ENCODE data around the gene SERINC1.
"Not testable (repeated sequence)": the region's sequence is repeated elsewhere in the genome, so short reads cannot be mapped to it uniquely, and the experiment has no call there.

Gene SERINC1

DNA sequence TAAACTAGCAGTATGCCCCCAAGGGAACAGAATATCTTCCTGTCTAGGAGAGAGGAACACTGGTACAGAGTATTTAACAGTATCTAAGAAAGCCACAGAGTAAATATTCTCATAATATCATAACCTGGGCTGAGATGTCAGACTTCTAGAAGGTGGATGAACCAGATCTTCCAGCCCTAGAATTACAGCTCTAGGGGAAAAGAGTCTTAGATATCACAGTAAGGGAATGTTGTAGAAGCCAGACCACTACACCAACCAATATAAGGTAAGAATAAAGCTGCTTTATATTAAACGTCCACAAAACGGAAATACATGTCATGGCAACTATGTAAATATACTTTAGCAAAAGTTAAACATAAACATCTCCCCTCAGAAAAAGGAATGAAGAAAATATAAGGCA, 12.4 kb downstream of the SERINC1 start:
- H3K4me3 ChIP-seq (replicated peaks in 1 of 2; ENCODE audit: low read depth in 2 of 2, low read length in 2 of 2) = no peak overlapping the region
- DNase-seq (ENCODE audit: low read depth in 2 of 2) = peak in 1 of 2 donors; percentile 12
- TF ChIP-seq CTCF (IDR thresholded peaks at IDR 0.05; ENCODE audit: low read depth, low read length) = no peak

GRCh38 chr6:122458087-122458486, 13.5 kb downstream of the SERINC1 start:
- no peak overlapping the region for H3K4me3 ChIP-seq (replicated peaks in 1 of 2; ENCODE audit: low read depth in 2 of 2, low read length in 2 of 2)
- no peak for TF ChIP-seq CTCF (IDR thresholded peaks at IDR 0.05; ENCODE audit: low read depth, low read length)
- DNase-seq (ENCODE audit: low read depth in 2 of 2) = no peak

DNA sequence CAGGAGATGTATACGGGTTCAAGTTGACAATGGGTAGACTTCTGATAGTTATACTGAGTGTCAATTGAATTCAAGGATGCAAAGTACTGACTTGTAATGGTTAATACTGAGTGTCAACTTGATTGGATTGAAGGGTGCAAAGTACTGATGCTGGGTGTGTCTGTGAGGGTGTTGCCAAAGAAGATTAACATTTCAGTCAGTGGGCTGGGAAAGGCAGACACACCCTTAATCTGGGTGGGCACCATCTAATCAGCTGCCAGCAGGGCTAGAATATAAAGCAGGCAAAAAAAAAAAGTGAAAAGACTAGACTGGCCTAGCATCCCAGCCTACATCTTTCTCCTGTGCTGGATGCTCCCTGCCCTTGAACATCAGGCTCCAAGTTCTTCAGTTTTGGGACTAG, 16.5 kb downstream of the SERINC1 start:
- H3K4me3 ChIP-seq (replicated peaks in 1 of 2; ENCODE audit: low read depth in 2 of 2, low read length in 2 of 2); DNase-seq (ENCODE audit: low read depth in 2 of 2): not testable (repeated sequence)

DNA sequence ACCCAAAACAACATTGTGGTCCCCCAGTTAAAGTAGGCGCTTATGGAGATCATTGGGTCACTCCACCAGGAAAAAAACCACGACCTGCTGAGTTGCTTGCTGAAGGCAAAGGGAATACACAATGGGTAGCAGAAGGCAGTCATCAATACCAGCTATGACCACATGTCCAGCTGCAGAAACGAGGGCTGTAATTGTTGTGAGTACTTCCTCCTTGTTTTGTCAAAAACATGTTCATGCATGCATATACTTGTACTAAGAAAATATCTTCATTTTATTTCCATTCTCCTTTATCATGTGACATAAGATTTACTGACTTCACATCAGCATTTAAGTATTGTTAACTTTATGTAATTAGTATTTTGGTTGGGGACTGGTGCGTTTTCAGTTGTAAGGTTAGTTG, 16.9 kb downstream of the SERINC1 start:
- no peak for TF ChIP-seq CTCF (IDR thresholded peaks at IDR 0.05; ENCODE audit: low read depth, low read length)
- H3K4me3 ChIP-seq (replicated peaks in 1 of 2; ENCODE audit: low read depth in 2 of 2, low read length in 2 of 2) = no peak overlapping the region
- DNase-seq (ENCODE audit: low read depth in 2 of 2) = no peak

DNA sequence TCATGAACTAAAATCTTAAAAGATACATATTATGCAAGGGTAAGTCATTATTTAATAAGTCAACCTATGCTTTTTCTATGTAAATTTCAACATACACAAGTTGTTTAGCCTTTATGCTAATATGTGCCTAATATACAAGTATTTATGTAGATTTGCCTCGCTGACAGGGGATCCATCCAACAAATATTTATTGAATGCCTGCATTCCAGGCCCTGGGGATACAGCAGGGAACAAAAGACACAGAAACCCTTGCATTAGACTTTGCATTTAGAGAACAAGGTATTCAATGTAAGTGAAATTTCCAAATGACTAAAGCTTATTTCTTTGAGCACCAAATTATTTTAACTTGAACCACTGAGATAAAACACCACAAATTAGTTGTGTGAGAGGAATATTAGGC, 19.1 kb downstream of the SERINC1 start:
- no peak for TF ChIP-seq CTCF (IDR thresholded peaks at IDR 0.05; ENCODE audit: low read depth, low read length)
- DNase-seq (ENCODE audit: low read depth in 2 of 2) = no peak
- H3K4me3 ChIP-seq (replicated peaks in 1 of 2; ENCODE audit: low read depth in 2 of 2, low read length in 2 of 2) = no peak overlapping the region

DNA sequence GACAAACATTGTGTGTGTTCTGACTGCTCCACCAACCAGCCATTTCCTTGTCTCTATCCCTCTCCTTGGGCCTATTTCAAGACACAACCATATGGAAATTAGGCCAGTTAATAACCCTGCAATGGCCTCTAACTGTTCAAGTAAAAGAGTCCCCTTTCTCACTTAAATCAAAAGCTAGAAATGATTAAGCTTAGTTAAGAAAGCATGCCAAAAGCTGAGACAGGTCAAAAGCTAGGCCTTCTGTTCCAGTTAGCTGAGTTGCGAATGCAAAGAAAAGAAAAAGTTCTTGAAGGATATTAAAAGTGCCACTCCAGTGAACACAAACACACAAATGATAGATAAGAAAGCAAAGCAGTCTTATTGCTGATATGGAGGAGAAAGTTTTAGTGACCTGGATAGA, 22.5 kb downstream of the SERINC1 start:
- TF ChIP-seq CTCF (IDR thresholded peaks at IDR 0.05; ENCODE audit: low read depth, low read length) = no peak
- no peak for DNase-seq (ENCODE audit: low read depth in 2 of 2)
- H3K4me3 ChIP-seq (replicated peaks in 1 of 2; ENCODE audit: low read depth in 2 of 2, low read length in 2 of 2) = no peak overlapping the region

GRCh38 chr6:122445274-122445673, 26.3 kb downstream of the SERINC1 start:
- no peak for TF ChIP-seq CTCF (IDR thresholded peaks at IDR 0.05; ENCODE audit: low read depth, low read length)
- no peak for DNase-seq (ENCODE audit: low read depth in 2 of 2)
- no peak overlapping the region for H3K4me3 ChIP-seq (replicated peaks in 1 of 2; ENCODE audit: low read depth in 2 of 2, low read length in 2 of 2)
